Keratinocyte (primary cell): ENCODE data around the gene PCDHGC3. TPM values are rescaled to one million over a fixed set of nuclear protein-coding genes. Genes with fewer than 3 reads are reported as not detected.
A peak's percentile ranks its signal among the peaks of the same experiment; 100 is the strongest.

Experiments used
- DNase-seq: peaks from one replicate; pipeline ENCODE4 v3.0.0-alpha.2; 2011; ENCODE audit warnings: low read depth, missing footprints, low spot score
- FAIRE-seq: peaks from 2 replicates; lab custom pipeline; 2011; peaks lifted over from hg19 to GRCh38; lab: Jason Lieb, UNC
- H2AFZ ChIP-seq: 2 replicates; pipeline ENCODE4 v1.6.0; 2012; ENCODE audit warnings: low read length, control low read depth, inconsistent platforms; ENCODE audit not compliant: control insufficient read depth
- H3K27ac ChIP-seq: 2 replicates; pipeline ENCODE4 v1.5.1; 2011; ENCODE audit warnings: low read length; ENCODE audit not compliant: control insufficient read depth, insufficient read depth
- H3K27me3 ChIP-seq: 3 replicates; pipeline ENCODE4 v1.6.0; 2011; ENCODE audit warnings: low read length; ENCODE audit not compliant: control insufficient read depth, insufficient read depth; ENCODE audit errors: extremely low read depth
- H3K36me3 ChIP-seq, 2 experiments: 2 replicates in 1 of 2; 3 replicates in 1 of 2; pipeline ENCODE4 v1.5.1; 2011; ENCODE audit warnings: low read length in 2 of 2, mild to moderate bottlenecking in 1 of 2; ENCODE audit not compliant: control insufficient read depth in 2 of 2, insufficient read depth in 2 of 2; ENCODE audit errors: extremely low read depth in 1 of 2
- H3K4me1 ChIP-seq: 3 replicates; pipeline ENCODE4 v1.5.1; 2011; ENCODE audit warnings: low read length; ENCODE audit not compliant: control insufficient read depth, insufficient read depth; ENCODE audit errors: extremely low read depth
- H3K4me2 ChIP-seq: 3 replicates; pipeline ENCODE4 v1.6.0; 2011; ENCODE audit warnings: low read depth, low read length; ENCODE audit not compliant: control insufficient read depth, insufficient read depth; ENCODE audit errors: extremely low read depth
- H3K4me3 ChIP-seq, 3 experiments: fragments of 200-600 bp in 1 of 3; sonication (generic) in 1 of 3; 2 replicates in 2 of 3; 3 replicates in 1 of 3; pipeline ENCODE4 v1.5.1; 2011 to 2016; ENCODE audit warnings: low read length in 3 of 3, mild to moderate bottlenecking in 3 of 3, control low read depth in 2 of 3, inconsistent platforms in 1 of 3, low read depth in 1 of 3, mixed read lengths in 1 of 3, mixed run types in 1 of 3, moderate library complexity in 1 of 3; ENCODE audit not compliant: control insufficient read depth in 2 of 3, insufficient read depth in 2 of 3; ENCODE audit errors: extremely low read depth in 1 of 3
- H3K79me2 ChIP-seq: 2 replicates; pipeline ENCODE4 v1.6.0; 2012; ENCODE audit warnings: low read length; ENCODE audit not compliant: control insufficient read depth, insufficient read depth
- H3K9ac ChIP-seq: 3 replicates; pipeline ENCODE4 v1.6.0; 2011; ENCODE audit warnings: low read length; ENCODE audit not compliant: control insufficient read depth, insufficient read depth; ENCODE audit errors: extremely low read depth
- H3K9me1 ChIP-seq: 3 replicates; pipeline ENCODE4 v1.6.0; 2011; ENCODE audit warnings: low read length; ENCODE audit not compliant: control insufficient read depth, insufficient read depth; ENCODE audit errors: extremely low read depth
- H3K9me3 ChIP-seq: 2 replicates; pipeline ENCODE4 v1.5.1; 2012; ENCODE audit warnings: low read depth, low read length; ENCODE audit not compliant: control insufficient read depth
- H4K20me1 ChIP-seq: 3 replicates; pipeline ENCODE4 v1.6.0; 2011; ENCODE audit warnings: low read length; ENCODE audit not compliant: control insufficient read depth, insufficient read depth; ENCODE audit errors: extremely low read depth
- EZH2 ChIP-seq: IDR thresholded peaks from one replicate; pipeline ENCODE4 v1.6.1; 2012; ENCODE audit warnings: inconsistent platforms, mild to moderate bottlenecking, low read length, moderate library complexity
- dilution Hi-C: fragments of 300-500 bp; cut with MboI; formaldehyde crosslinking; loops from one replicate; pipeline ENCODE4 v1.7.0; 2020; ENCODE audit warnings: low sequenced_read_pairs; ENCODE audit not compliant: extremely low pct_ligation_motif_present
- polyA plus RNA-seq, 5 experiments: library from polyadenylated mRNA; depleted of rRNA in 3 of 5; stranded (reverse) in 3 of 5; stranded (forward) in 1 of 5; unstranded in 1 of 5; fragments of >200 nt; gene quantifications; 1 replicate in 1 of 5; 2 replicates in 3 of 5; 3 replicates in 1 of 5; pipeline versions ENCODE4 v1.2.1 to v1.2.3, GENCODE V29; 2011 to 2012; ENCODE audit warnings: missing spikeins in 2 of 5, low read depth in 1 of 5, low replicate concordance in 1 of 5
- TF ChIP-seq, protein P1 (sequence below), 3 experiments: IDR thresholded peaks in 1 of 3; conservative IDR thresholded peaks in 1 of 3; optimal IDR thresholded peaks in 1 of 3; 2 replicates in 2 of 3; 3 replicates in 1 of 3; pipeline versions ENCODE3 to v1.5.1; 2011; ENCODE audit warnings: low read length in 3 of 3, mild to moderate bottlenecking in 3 of 3, moderate library complexity in 2 of 3, control low read depth in 1 of 3, inconsistent platforms in 1 of 3; ENCODE audit not compliant: insufficient read depth in 2 of 3; ENCODE audit errors: extremely low read depth in 1 of 3

PCDHGC3 gene
- polyA plus RNA-seq, 1 donor (not counting 4 experiments of a cell fraction or from before 2014, with no cell fraction given), result 15.2 TPM

DNA sequence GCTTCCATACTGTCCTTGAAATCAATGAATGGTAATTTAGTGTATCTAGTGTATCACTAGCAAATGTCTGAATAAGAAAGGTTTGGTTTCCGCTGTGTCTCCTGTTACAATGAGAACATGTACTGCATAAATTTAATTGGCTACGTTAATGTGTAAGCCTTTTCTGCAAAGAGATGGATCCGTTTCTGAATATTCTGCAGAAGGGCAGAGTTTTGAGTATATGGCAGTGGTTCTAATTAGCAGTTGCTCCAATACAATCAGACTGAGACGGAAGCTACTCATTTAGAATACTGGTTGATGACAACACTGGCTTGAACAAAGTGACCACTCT, 8.5 kb downstream of the PCDHGC3 start:
- H3K27me3 ChIP-seq, result no peaks in the 10 kb centered on the region
- H4K20me1 ChIP-seq, result no peaks in the 10 kb centered on the region
- dilution Hi-C loops, result no loop called here
- peaks cover 0 to 4% of the 10 kb centered on the region in 2 experiments for H3K36me3 ChIP-seq
- no peak for DNase-seq
- H3K4me2 ChIP-seq, result peak overlapping the region; percentile 69
- H3K4me1 ChIP-seq, result peaks cover 15% of the 10 kb centered on the region
- H3K79me2 ChIP-seq, result peaks cover 1% of the 10 kb centered on the region
- H3K9me3 ChIP-seq, result no peaks in the 10 kb centered on the region
- H3K9me1 ChIP-seq, result no peaks in the 10 kb centered on the region
- no peak overlapping the region for H3K9ac ChIP-seq
- peak overlapping the region in 2 of 3 experiments; percentile 1 to 2 for H3K4me3 ChIP-seq
- H3K27ac ChIP-seq, result no peak overlapping the region
- TF ChIP-seq, protein P1, sequence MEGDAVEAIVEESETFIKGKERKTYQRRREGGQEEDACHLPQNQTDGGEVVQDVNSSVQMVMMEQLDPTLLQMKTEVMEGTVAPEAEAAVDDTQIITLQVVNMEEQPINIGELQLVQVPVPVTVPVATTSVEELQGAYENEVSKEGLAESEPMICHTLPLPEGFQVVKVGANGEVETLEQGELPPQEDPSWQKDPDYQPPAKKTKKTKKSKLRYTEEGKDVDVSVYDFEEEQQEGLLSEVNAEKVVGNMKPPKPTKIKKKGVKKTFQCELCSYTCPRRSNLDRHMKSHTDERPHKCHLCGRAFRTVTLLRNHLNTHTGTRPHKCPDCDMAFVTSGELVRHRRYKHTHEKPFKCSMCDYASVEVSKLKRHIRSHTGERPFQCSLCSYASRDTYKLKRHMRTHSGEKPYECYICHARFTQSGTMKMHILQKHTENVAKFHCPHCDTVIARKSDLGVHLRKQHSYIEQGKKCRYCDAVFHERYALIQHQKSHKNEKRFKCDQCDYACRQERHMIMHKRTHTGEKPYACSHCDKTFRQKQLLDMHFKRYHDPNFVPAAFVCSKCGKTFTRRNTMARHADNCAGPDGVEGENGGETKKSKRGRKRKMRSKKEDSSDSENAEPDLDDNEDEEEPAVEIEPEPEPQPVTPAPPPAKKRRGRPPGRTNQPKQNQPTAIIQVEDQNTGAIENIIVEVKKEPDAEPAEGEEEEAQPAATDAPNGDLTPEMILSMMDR (optimal IDR thresholded peaks at IDR 0.05 in 1 of 3, IDR thresholded peaks at IDR 0.05 in 1 of 3, conservative IDR thresholded peaks at IDR 0.05 in 1 of 3; ENCODE audit: extremely low read depth in 1 of 3, insufficient read depth in 2 of 3, low read length in 3 of 3), result no peak
- no peak for TF ChIP-seq EZH2
- FAIRE-seq, result no peak
- H2AFZ ChIP-seq, result no peak overlapping the region

DNA sequence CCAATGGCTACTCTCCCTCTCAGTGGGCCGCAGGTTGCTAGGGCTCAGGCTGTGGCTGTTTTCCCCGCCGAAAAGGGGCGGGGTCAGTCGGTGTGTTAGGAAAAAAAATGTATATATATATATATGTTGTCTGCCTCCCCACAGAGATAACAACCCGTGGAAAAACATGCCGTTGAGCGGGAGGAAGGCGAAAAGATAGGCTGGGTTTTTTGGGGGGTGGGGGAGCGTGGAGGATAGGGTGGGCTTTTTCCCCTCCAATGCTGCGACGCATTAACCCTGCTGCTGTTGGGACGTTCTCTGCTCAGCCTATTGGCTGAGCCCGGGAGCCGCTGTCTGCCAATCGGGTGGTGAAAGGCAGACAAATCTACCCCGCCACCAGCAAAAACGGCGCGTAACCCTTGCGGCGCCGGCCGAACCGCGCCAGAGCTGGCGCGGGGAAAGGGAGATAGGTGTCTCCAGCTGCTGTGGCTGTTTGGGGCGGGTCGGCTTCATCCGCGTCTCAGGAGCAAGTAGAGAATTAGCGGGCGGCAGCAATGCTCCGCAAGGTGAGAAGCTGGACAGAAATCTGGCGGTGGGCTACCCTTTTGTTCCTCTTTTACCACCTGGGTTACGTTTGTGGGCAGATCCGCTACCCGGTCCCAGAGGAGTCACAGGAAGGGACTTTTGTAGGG, 9.0 kb downstream of the PCDHGC3 start, which contains the start of gene PCDHGC4:
TSS of gene PCDHGC4 (plus strand) at position 390 of the 671 bp plus-strand sequence. CDS start at position 534, 144 bp downstream.
- H3K4me1 ChIP-seq, result peaks cover 20% of the 10 kb centered on the region
- no peak within 1 kb of the TSS for H3K27ac ChIP-seq

More for the DNA sequence above, 9.0 kb downstream of the PCDHGC3 start, which contains the start of gene PCDHGC4:
- peak within 1 kb of the TSS; percentile 69 for H3K4me2 ChIP-seq
- dilution Hi-C loops, result no loop called here
- peak within 1 kb of the TSS; percentile 1 to 34 (median 2) for H3K4me3 ChIP-seq
- no peaks in the 10 kb centered on the region for H3K27me3 ChIP-seq
- H2AFZ ChIP-seq, result no peak within 1 kb of the TSS
- H3K9ac ChIP-seq, result no peak within 1 kb of the TSS
- no peaks in the 10 kb centered on the region for H3K9me1 ChIP-seq
- FAIRE-seq, result no peak
- H3K9me3 ChIP-seq, result no peaks in the 10 kb centered on the region
- peaks cover 0 to 3% of the 10 kb centered on the region in 2 experiments for H3K36me3 ChIP-seq
- DNase-seq, result no peak
- TF ChIP-seq EZH2, result no peak
- TF ChIP-seq, protein P1 (optimal IDR thresholded peaks at IDR 0.05 in 1 of 3, IDR thresholded peaks at IDR 0.05 in 1 of 3, conservative IDR thresholded peaks at IDR 0.05 in 1 of 3; ENCODE audit: extremely low read depth in 1 of 3, insufficient read depth in 2 of 3, low read length in 3 of 3), result no peak
- H4K20me1 ChIP-seq, result no peaks in the 10 kb centered on the region
- no peaks in the 10 kb centered on the region for H3K79me2 ChIP-seq
